K562 (cell line): ENCODE data around the gene RAB3GAP1. TPM values are rescaled to one million over a fixed set of nuclear protein-coding genes. Genes with fewer than 3 reads are reported as not detected.
A peak's percentile ranks its signal among the peaks of the same experiment; 100 is the strongest.

Source experiments
- CEBPB ChIP-seq: fragments of 450-650 bp; IDR thresholded peaks from 2 replicates; pipeline ENCODE4 v1.6.1; 2016; ENCODE audit warnings: missing genetic modification characterization, missing compliant biosample characterization
- CHD2 ChIP-seq: IDR thresholded peaks from 2 replicates; pipeline ENCODE4 v1.6.1; 2011; ENCODE audit warnings: low read depth, low read length
- EP400 ChIP-seq: fragments of 450-650 bp; IDR thresholded peaks from 2 replicates; pipeline ENCODE4 v1.6.1; 2017; ENCODE audit warnings: antibody characterized with exemption, mild to moderate bottlenecking, moderate library complexity
- HCFC1 ChIP-seq: IDR thresholded peaks from 2 replicates; pipeline ENCODE4 v1.6.1; 2012; ENCODE audit warnings: low read depth, low read length, improper control_type of control experiment
- HDGF ChIP-seq: fragments of 450-650 bp; IDR thresholded peaks from 2 replicates; pipeline ENCODE4 v1.6.1; 2016
- IRF9 ChIP-seq: fragments of 450-650 bp; IDR thresholded peaks from 2 replicates; pipeline ENCODE4 v1.6.1; 2016; ENCODE audit warnings: missing biosample characterization, missing genetic modification characterization
- LARP7 ChIP-seq: fragments of 450-650 bp; IDR thresholded peaks from 2 replicates; pipeline ENCODE4 v1.6.1; 2016
- NFIC ChIP-seq: fragments of 450-650 bp; IDR thresholded peaks from 2 replicates; pipeline ENCODE4 v1.6.1; 2017; ENCODE audit warnings: mild to moderate bottlenecking, inconsistent platforms
- NR2C1 ChIP-seq, 2 experiments: fragments of 450-650 bp; IDR thresholded peaks; 2 replicates each; pipeline ENCODE4 v1.6.1; 2017; ENCODE audit warnings: mild to moderate bottlenecking in 2 of 2, antibody characterized with exemption in 1 of 2, inconsistent platforms in 1 of 2, missing compliant biosample characterization in 1 of 2, missing genetic modification characterization in 1 of 2
- NR2C2 ChIP-seq, 2 experiments: fragments of 200-800 bp in 1 of 2; sonication (Bioruptor generic) in 1 of 2; sonication (generic) in 1 of 2; formaldehyde crosslinking in 1 of 2; IDR thresholded peaks; 2 replicates each; pipeline versions ENCODE4 v1.6.1 to v1.8.0; 2016 to 2022; ENCODE audit warnings: mild to moderate bottlenecking in 1 of 2, missing compliant biosample characterization in 1 of 2, missing genetic modification characterization in 1 of 2, missing genetic modification reagents in 1 of 2
- PHF21A ChIP-seq: fragments of 450-650 bp; IDR thresholded peaks from 2 replicates; pipeline ENCODE4 v1.6.1; 2017; ENCODE audit warnings: low read depth, borderline replicate concordance
- PURB ChIP-seq: sonication (generic); formaldehyde crosslinking; IDR thresholded peaks from 2 replicates; pipeline ENCODE4 v1.9.0; 2021; ENCODE audit warnings: low read depth, mild to moderate bottlenecking, missing genetic modification reagents
- RCOR1 ChIP-seq, 2 experiments: IDR thresholded peaks; 2 replicates each; pipeline ENCODE4 v1.6.1; 2012; ENCODE audit warnings: low read depth in 2 of 2, low read length in 2 of 2, borderline replicate concordance in 1 of 2, improper control_type of control experiment in 1 of 2
- SMAD1 ChIP-seq: fragments of 150-350 bp; IDR thresholded peaks from 2 replicates; pipeline ENCODE4 v1.6.1; 2014; ENCODE audit warnings: low read length, low read depth; ENCODE audit not compliant: partially characterized antibody
- SMARCA4 ChIP-seq: fragments of 450-650 bp; IDR thresholded peaks from 2 replicates; pipeline ENCODE4 v1.6.1; 2016
- TAF7 ChIP-seq: fragments of 450-650 bp; IDR thresholded peaks from 2 replicates; pipeline ENCODE4 v1.6.1; 2016; ENCODE audit warnings: missing genetic modification characterization, missing compliant biosample characterization
- ZNF143 ChIP-seq: sonication (generic); formaldehyde crosslinking; IDR thresholded peaks from 2 replicates; pipeline ENCODE4 v1.9.0; 2022; ENCODE audit warnings: mild to moderate bottlenecking, missing genetic modification reagents
- ZNF347 ChIP-seq: fragments of 450-650 bp; formaldehyde crosslinking; IDR thresholded peaks from 2 replicates; pipeline ENCODE4 v1.4.0; 2020; ENCODE audit warnings: low read depth, mild to moderate bottlenecking, moderate library complexity
- polyA plus RNA-seq, 8 experiments: library from polyadenylated mRNA; depleted of rRNA in 4 of 8; stranded (reverse) in 5 of 8; unstranded in 3 of 8; fragments of >200 nt; fragmentation: Nextera tagmentation in 2 of 8; fragmentation: Illumina TruSeq in 1 of 8; extraction: Ambion mirVana in 2 of 8; extraction: Trizol in 1 of 8; gene quantifications; 2 replicates each; pipeline versions ENCODE4 v1.2.1 to v1.2.3, GENCODE V29; 2011 to 2014; ENCODE audit warnings: inconsistent platforms in 1 of 8, missing spikeins in 1 of 8
- total RNA-seq, 7 experiments: library from RNA; depleted of rRNA in 6 of 7; stranded (reverse); fragments of >200 nt in 6 of 7; fragmentation: Illumina TruSeq in 2 of 7; extraction: Trizol in 2 of 7; gene quantifications; 2 replicates each; pipeline versions ENCODE4 v1.2.1 to v1.2.3, GENCODE V29; 2011 to 2021; ENCODE audit warnings: low replicate concordance in 1 of 7
- TF ChIP-seq, protein P1 (sequence below): fragments of 150-350 bp; IDR thresholded peaks from 2 replicates; pipeline ENCODE4 v1.6.1; 2014; ENCODE audit warnings: low read depth, mild to moderate bottlenecking, low read length, borderline replicate concordance
- TF ChIP-seq, protein P2 (sequence below): sonication (generic); formaldehyde crosslinking; IDR thresholded peaks from 2 replicates; pipeline ENCODE4 v1.8.0; 2022; ENCODE audit warnings: missing genetic modification reagents, mild to moderate bottlenecking, borderline replicate concordance

RAB3GAP1 gene
- total and polyA plus RNA-seq, 9 of the 15 experiments (the other 6 are each of a cell fraction or from before 2014, with no cell fraction given) = 15.5 to 48.6 (median 33.0) TPM

DNA sequence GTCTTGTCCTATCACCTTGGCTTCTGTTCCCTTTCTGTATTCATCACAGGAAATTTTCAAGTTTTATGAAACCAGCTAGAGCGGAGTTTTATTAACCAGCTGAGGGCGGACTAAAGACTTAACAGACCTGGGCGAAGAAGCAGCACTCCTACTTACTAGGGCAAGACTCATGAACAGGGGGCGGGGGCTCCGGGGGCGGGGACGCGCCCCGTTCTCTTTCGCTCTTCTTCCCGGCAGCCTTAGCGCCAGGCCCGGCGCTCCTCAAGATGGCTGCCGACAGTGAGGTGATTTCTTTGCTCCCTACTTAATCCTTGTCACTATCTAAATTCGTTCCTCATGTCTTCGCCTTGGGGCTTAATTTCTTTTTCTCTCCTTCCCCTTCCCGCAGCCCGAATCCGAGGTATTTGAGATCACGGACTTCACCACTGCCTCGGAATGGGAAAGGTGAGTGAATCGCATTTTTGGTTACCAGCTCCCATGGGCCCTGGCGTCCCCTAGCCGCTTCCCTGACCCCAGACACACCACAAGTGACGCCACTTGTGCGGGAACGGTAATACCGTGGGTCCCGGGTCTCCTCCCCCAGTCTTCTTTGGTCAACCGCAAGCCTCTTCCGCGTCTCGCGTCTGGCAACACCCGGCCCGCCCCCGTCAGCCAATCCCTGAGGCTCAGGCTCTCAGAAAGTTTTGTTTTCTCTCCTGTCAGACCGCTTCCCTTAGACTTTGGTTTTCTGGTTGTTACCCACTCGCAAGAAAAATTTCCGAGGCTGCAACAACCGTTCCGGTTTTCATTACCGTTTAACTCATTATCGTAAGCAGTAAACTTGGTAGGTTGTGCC is at the start of gene RAB3GAP1 (continued):
- TF ChIP-seq HDGF (no peak), SMARCA4 (peak; percentile 53; the same call in 1 of the 2 replicates), NR2C1 (IDR thresholded peaks at IDR 0.05) (no peak), NR2C1 (tag; IDR thresholded peaks at IDR 0.05) (0 out of 2 replicates have a peak, but pooled peaks have one; percentile 41), HCFC1 (peak; percentile 59), NFIC (peak; percentile 54; the same call in 1 of the 2 replicates), ZNF347 (no peak), EP400 (peak; percentile 82), IRF9 (tag) (peak; percentile 11; the same call in 1 of the 2 replicates), PHF21A (0 out of 2 replicates have a peak, but pooled peaks have one; percentile 8), NR2C2 (CRISPR knock-in tag; IDR thresholded peaks at IDR 0.05) (peak; percentile 34; the same call in 1 of the 2 replicates), NR2C2 (tag; IDR thresholded peaks at IDR 0.05) (peak; percentile 73), ZNF143 (CRISPR knock-in tag) (peak; percentile 75), LARP7 (0 out of 2 replicates have a peak, but pooled peaks have one; percentile 18), CHD2 (no peak), TAF7 (tag) (peak; percentile 95), SMAD1 (peak; percentile 59), CEBPB (tag) (no peak), PURB (CRISPR knock-in tag) (no peak), RCOR1 (IDR thresholded peaks at IDR 0.05; ENCODE audit: borderline replicate concordance in 1 of 2, low read depth in 2 of 2, low read length in 2 of 2) (peak in 1 of 2 experiments; percentile 38; a peak in 1 of 4 replicates)
- TF ChIP-seq, protein P1, sequence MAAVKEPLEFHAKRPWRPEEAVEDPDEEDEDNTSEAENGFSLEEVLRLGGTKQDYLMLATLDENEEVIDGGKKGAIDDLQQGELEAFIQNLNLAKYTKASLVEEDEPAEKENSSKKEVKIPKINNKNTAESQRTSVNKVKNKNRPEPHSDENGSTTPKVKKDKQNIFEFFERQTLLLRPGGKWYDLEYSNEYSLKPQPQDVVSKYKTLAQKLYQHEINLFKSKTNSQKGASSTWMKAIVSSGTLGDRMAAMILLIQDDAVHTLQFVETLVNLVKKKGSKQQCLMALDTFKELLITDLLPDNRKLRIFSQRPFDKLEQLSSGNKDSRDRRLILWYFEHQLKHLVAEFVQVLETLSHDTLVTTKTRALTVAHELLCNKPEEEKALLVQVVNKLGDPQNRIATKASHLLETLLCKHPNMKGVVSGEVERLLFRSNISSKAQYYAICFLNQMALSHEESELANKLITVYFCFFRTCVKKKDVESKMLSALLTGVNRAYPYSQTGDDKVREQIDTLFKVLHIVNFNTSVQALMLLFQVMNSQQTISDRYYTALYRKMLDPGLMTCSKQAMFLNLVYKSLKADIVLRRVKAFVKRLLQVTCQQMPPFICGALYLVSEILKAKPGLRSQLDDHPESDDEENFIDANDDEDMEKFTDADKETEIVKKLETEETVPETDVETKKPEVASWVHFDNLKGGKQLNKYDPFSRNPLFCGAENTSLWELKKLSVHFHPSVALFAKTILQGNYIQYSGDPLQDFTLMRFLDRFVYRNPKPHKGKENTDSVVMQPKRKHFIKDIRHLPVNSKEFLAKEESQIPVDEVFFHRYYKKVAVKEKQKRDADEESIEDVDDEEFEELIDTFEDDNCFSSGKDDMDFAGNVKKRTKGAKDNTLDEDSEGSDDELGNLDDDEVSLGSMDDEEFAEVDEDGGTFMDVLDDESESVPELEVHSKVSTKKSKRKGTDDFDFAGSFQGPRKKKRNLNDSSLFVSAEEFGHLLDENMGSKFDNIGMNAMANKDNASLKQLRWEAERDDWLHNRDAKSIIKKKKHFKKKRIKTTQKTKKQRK = no peak
- TF ChIP-seq, protein P2, sequence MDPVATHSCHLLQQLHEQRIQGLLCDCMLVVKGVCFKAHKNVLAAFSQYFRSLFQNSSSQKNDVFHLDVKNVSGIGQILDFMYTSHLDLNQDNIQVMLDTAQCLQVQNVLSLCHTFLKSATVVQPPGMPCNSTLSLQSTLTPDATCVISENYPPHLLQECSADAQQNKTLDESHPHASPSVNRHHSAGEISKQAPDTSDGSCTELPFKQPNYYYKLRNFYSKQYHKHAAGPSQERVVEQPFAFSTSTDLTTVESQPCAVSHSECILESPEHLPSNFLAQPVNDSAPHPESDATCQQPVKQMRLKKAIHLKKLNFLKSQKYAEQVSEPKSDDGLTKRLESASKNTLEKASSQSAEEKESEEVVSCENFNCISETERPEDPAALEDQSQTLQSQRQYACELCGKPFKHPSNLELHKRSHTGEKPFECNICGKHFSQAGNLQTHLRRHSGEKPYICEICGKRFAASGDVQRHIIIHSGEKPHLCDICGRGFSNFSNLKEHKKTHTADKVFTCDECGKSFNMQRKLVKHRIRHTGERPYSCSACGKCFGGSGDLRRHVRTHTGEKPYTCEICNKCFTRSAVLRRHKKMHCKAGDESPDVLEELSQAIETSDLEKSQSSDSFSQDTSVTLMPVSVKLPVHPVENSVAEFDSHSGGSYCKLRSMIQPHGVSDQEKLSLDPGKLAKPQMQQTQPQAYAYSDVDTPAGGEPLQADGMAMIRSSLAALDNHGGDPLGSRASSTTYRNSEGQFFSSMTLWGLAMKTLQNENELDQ (CRISPR knock-in tag) = no peak
